CD4-positive, alpha-beta T cell treated with Interleukin-17A for 4 hours (primary cell): ENCODE data around the gene NPHS2.
"Not testable (repeated sequence)": the region's sequence is repeated elsewhere in the genome, so short reads cannot be mapped to it uniquely, and the experiment has no call there.

ENCODE experiments used
- DNase-seq: peaks from one replicate; pipeline ENCODE4 v3.0.0-alpha.2; 2020; ENCODE audit warnings: mixed read lengths

Gene NPHS2

GRCh38 chr1:179545321-179545720 is 30.4 kb downstream of the NPHS2 start:
- no peak for DNase-seq

GRCh38 chr1:179541774-179542173 is 34.0 kb downstream of the NPHS2 start:
- DNase-seq: no peak

GRCh38 chr1:179530352-179530751 is 45.4 kb downstream of the NPHS2 start:
- DNase-seq: no peak

- no peak for DNase-seq
Observed at GRCh38 chr1:179529482-179530195, 46.1 kb downstream of the NPHS2 start.

- DNase-seq: not testable (repeated sequence)
Observed at GRCh38 chr1:179518544-179518943, 57.2 kb downstream of the NPHS2 start.

- DNase-seq: no peak
Observed at GRCh38 chr1:179516976-179517705, 58.6 kb downstream of the NPHS2 start.

- DNase-seq: no peak
Observed at GRCh38 chr1:179510038-179510437, 65.7 kb downstream of the NPHS2 start.

GRCh38 chr1:179509384-179509783 is 66.4 kb downstream of the NPHS2 start:
- DNase-seq: no peak

GRCh38 chr1:179506199-179506598 is 69.5 kb downstream of the NPHS2 start:
- DNase-seq: no peak
